H1 (cell line): ENCODE results near the gene DMAC2. TPM values are rescaled to one million over a fixed set of nuclear protein-coding genes. Genes with fewer than 3 reads are reported as not detected.

ENCODE experiments used
- CTCF ChIA-PET: fragments of 300-600 bp; sonication (Branson Sonifier 250); formaldehyde crosslinking; loops from one replicate; lab custom pipeline; 2021; ENCODE audit not compliant: partially characterized antibody; lab: Charles Lee
- POLR2A ChIA-PET: fragments of 300-600 bp; sonication (Branson Sonifier 250); formaldehyde crosslinking; loops from one replicate; lab custom pipeline; 2021; ENCODE audit warnings: inconsistent platforms; ENCODE audit not compliant: partially characterized antibody; lab: Charles Lee
- DNase-seq, 2 experiments: peaks; one replicate each; pipeline versions ENCODE4 v3.0.0 to v3.0.0-alpha.2; 2010 to 2022; ENCODE audit warnings: low spot score in 2 of 2, low read depth in 1 of 2, mixed read lengths in 1 of 2
- FAIRE-seq: peaks from 2 replicates; lab custom pipeline; 2011; peaks lifted over from hg19 to GRCh38; lab: Jason Lieb, UNC
- H2AFZ ChIP-seq: 2 replicates; pipeline ENCODE4 v1.8.1; 2012; ENCODE audit warnings: low read length, inconsistent platforms
- H2AK5ac ChIP-seq: 2 replicates; pipeline ENCODE4 v1.6.1; 2013; ENCODE audit warnings: low read depth, low read length
- H2BK120ac ChIP-seq: replicated peaks from 2 replicates; pipeline ENCODE3; 2013; ENCODE audit warnings: low read depth, low read length, inconsistent platforms
- H2BK12ac ChIP-seq: 2 replicates; pipeline ENCODE4 v1.6.1; 2013; ENCODE audit warnings: low read depth, low read length
- H2BK15ac ChIP-seq: 2 replicates; pipeline ENCODE4 v1.6.1; 2013; ENCODE audit warnings: low read length
- H2BK20ac ChIP-seq: 2 replicates; pipeline ENCODE4 v1.6.1; 2013; ENCODE audit warnings: low read length
- H2BK5ac ChIP-seq: 2 replicates; pipeline ENCODE4 v1.6.1; 2013; ENCODE audit warnings: low read depth, low read length
- H3K14ac ChIP-seq: 2 replicates; pipeline ENCODE4 v1.6.1; 2013; ENCODE audit warnings: inconsistent platforms; ENCODE audit not compliant: insufficient read length
- H3K18ac ChIP-seq: 2 replicates; pipeline ENCODE4 v1.6.1; 2013; ENCODE audit warnings: low read length; ENCODE audit errors: extremely low read depth
- H3K23ac ChIP-seq: 2 replicates; pipeline ENCODE4 v1.6.1; 2013; ENCODE audit warnings: inconsistent platforms; ENCODE audit not compliant: insufficient read length
- H3K23me2 ChIP-seq: 2 replicates; pipeline ENCODE4 v1.6.1; 2013; ENCODE audit warnings: low read depth, low read length
- H3K27ac ChIP-seq: 2 replicates; pipeline ENCODE4 v1.6.1; 2011; ENCODE audit warnings: low read depth, low read length, inconsistent platforms
- H3K27me3 ChIP-seq, 4 experiments: replicated peaks in 1 of 4; 1 replicate in 1 of 4; 2 replicates in 3 of 4; pipeline versions ENCODE4 v1.6.1 to v1.8.1; 2011 to 2013; ENCODE audit warnings: low read length in 3 of 4, mild to moderate bottlenecking in 3 of 4, inconsistent platforms in 2 of 4, mixed read lengths in 2 of 4, moderate library complexity in 1 of 4; ENCODE audit not compliant: control insufficient read depth in 3 of 4, insufficient read depth in 3 of 4; ENCODE audit errors: extremely low read depth in 1 of 4
- H3K36me3 ChIP-seq, 4 experiments: 2 replicates each; pipeline versions ENCODE4 v1.6.1 to v1.8.1; 2011 to 2013; ENCODE audit warnings: mild to moderate bottlenecking in 4 of 4, low read length in 3 of 4, moderate library complexity in 2 of 4, control low read depth in 1 of 4, inconsistent platforms in 1 of 4; ENCODE audit not compliant: insufficient read depth in 4 of 4, control insufficient read depth in 2 of 4
- H3K4ac ChIP-seq: replicated peaks from 2 replicates; pipeline ENCODE3; 2013; ENCODE audit warnings: low read length, low read depth, mixed read lengths, inconsistent platforms; ENCODE audit not compliant: insufficient read length
- H3K4me1 ChIP-seq, 4 experiments: replicated peaks in 1 of 4; 1 replicate in 1 of 4; 2 replicates in 3 of 4; pipeline versions ENCODE4 v1.6.1 to v1.8.1; 2011 to 2013; ENCODE audit warnings: low read length in 3 of 4, inconsistent platforms in 2 of 4, mixed read lengths in 1 of 4; ENCODE audit not compliant: insufficient read depth in 4 of 4, control insufficient read depth in 3 of 4
- H3K4me2 ChIP-seq, 2 experiments: 2 replicates each; pipeline versions ENCODE4 v1.6.1 to v1.8.1; 2011 to 2013; ENCODE audit warnings: low read depth in 2 of 2, low read length in 2 of 2, control low read depth in 1 of 2, inconsistent platforms in 1 of 2, mild to moderate bottlenecking in 1 of 2; ENCODE audit not compliant: insufficient read depth in 1 of 2
- H3K4me3 ChIP-seq, 4 experiments: fragments of 200-600, 300-600 bp in 1 of 4; sonication (generic), shearing (Covaris generic), sonication (Bioruptor Twin) in 1 of 4; 2 replicates each; pipeline versions ENCODE4 v1.5.1 to v1.8.1; 2011 to 2016; ENCODE audit warnings: low read length in 4 of 4, low read depth in 3 of 4, control low read depth in 2 of 4, inconsistent platforms in 2 of 4, mild to moderate bottlenecking in 2 of 4, mixed read lengths in 1 of 4, moderate library complexity in 1 of 4; ENCODE audit not compliant: insufficient read depth in 2 of 4; ENCODE audit errors: extremely low read depth in 1 of 4
- H3K56ac ChIP-seq: replicated peaks from 2 replicates; pipeline ENCODE3; 2013; ENCODE audit warnings: low read depth, mild to moderate bottlenecking, mixed read lengths, low read length, inconsistent platforms; ENCODE audit not compliant: insufficient read length
- H3K79me1 ChIP-seq: 2 replicates; pipeline ENCODE4 v1.6.1; 2013; ENCODE audit warnings: low read depth, low read length, control low read depth
- H3K79me2 ChIP-seq, 2 experiments: 2 replicates each; pipeline versions ENCODE4 v1.6.1 to v1.8.1; 2012 to 2013; ENCODE audit warnings: low read length in 2 of 2, mild to moderate bottlenecking in 2 of 2, inconsistent platforms in 1 of 2; ENCODE audit not compliant: insufficient read depth in 2 of 2, control insufficient read depth in 1 of 2
- H3K9ac ChIP-seq, 4 experiments: replicated peaks in 1 of 4; 1 replicate in 1 of 4; 2 replicates in 3 of 4; pipeline versions ENCODE4 v1.6.1 to v1.8.1; 2011 to 2013; ENCODE audit warnings: low read depth in 3 of 4, low read length in 3 of 4, control low read depth in 2 of 4, mild to moderate bottlenecking in 2 of 4, moderate library complexity in 2 of 4, inconsistent platforms in 1 of 4; ENCODE audit errors: extremely low read depth in 1 of 4
- H3K9me3 ChIP-seq, 2 experiments: 2 replicates each; pipeline versions ENCODE4 v1.6.1 to v1.8.1; 2012 to 2013; ENCODE audit warnings: mild to moderate bottlenecking in 2 of 2, moderate library complexity in 2 of 2, control low read depth in 1 of 2, inconsistent platforms in 1 of 2, low read depth in 1 of 2, low read length in 1 of 2, mixed read lengths in 1 of 2; ENCODE audit not compliant: insufficient read depth in 2 of 2
- H4K20me1 ChIP-seq, 2 experiments: replicated peaks in 1 of 2; 2 replicates each; pipeline versions ENCODE3 to v1.8.1; 2011 to 2013; ENCODE audit warnings: inconsistent platforms in 2 of 2, low read length in 2 of 2, mild to moderate bottlenecking in 1 of 2; ENCODE audit not compliant: insufficient read depth in 2 of 2, control insufficient read depth in 1 of 2
- H4K5ac ChIP-seq: 2 replicates; pipeline ENCODE4 v1.6.1; 2013; ENCODE audit warnings: low read length, low read depth, mixed read lengths, inconsistent platforms; ENCODE audit not compliant: insufficient read length
- H4K8ac ChIP-seq: 2 replicates; pipeline ENCODE4 v1.8.0; 2013; ENCODE audit warnings: mild to moderate bottlenecking, moderate library complexity, low read length, inconsistent platforms; ENCODE audit not compliant: insufficient read depth; ENCODE audit errors: extremely low read depth
- H4K91ac ChIP-seq: replicated peaks from 2 replicates; pipeline ENCODE3; 2013; ENCODE audit warnings: low read length, mixed read lengths, inconsistent platforms; ENCODE audit not compliant: insufficient read length
- POLR2AphosphoS5 ChIP-seq: IDR thresholded peaks from 2 replicates; pipeline ENCODE4 v1.6.1; 2011; ENCODE audit warnings: low read depth, low read length
- YY1 ChIP-seq: IDR thresholded peaks from 2 replicates; pipeline ENCODE4 v1.6.1; 2011; ENCODE audit warnings: low read depth, mild to moderate bottlenecking, low read length
- WGBS, 2 experiments: shearing (Covaris generic) in 1 of 2; methylation state at CpG; one replicate each; pipeline versions ENCODE4 v1.1.6 to v1.1.7; 2013 to 2015; ENCODE audit warnings: low lambda C conversion rate in 2 of 2, mixed read lengths in 2 of 2, inconsistent platforms in 1 of 2, low coverage in 1 of 2, missing lambda C conversion rate in 1 of 2; ENCODE audit not compliant: insufficient replicate concordance in 2 of 2, insufficient coverage in 1 of 2, insufficient read length in 1 of 2; ENCODE audit errors: extremely low coverage in 1 of 2, missing lambda C conversion rate in 1 of 2; 5-methylcytosine and 5-hydroxymethylcytosine counted together
- polyA plus RNA-seq, 7 experiments: library from polyadenylated mRNA; depleted of rRNA in 3 of 7; stranded (reverse) in 5 of 7; unstranded in 2 of 7; fragments of >200 nt in 5 of 7; fragments of 200-250 nt in 2 of 7; gene quantifications; 1 replicate in 5 of 7; 2 replicates in 1 of 7; 4 replicates in 1 of 7; pipeline versions ENCODE4 v1.2.1 to v1.2.3, GENCODE V29; 2011 to 2013; ENCODE audit warnings: missing spikeins in 2 of 7, mixed read lengths in 2 of 7
- total RNA-seq: library from RNA; stranded (reverse); fragmentation: NEBNext Ultra II Directional; extraction: Animal tissue kit (Norgen Biotek cat#: 25700); gene quantifications from 2 replicates; pipeline ENCODE4 v1.2.1, GENCODE V29; 2021

The DMAC2 gene
- total and polyA plus RNA-seq, 2 of the 8 experiments (the other 6 are each of a cell fraction or from before 2014, with no cell fraction given) = 86.8 to 170 TPM

DNA sequence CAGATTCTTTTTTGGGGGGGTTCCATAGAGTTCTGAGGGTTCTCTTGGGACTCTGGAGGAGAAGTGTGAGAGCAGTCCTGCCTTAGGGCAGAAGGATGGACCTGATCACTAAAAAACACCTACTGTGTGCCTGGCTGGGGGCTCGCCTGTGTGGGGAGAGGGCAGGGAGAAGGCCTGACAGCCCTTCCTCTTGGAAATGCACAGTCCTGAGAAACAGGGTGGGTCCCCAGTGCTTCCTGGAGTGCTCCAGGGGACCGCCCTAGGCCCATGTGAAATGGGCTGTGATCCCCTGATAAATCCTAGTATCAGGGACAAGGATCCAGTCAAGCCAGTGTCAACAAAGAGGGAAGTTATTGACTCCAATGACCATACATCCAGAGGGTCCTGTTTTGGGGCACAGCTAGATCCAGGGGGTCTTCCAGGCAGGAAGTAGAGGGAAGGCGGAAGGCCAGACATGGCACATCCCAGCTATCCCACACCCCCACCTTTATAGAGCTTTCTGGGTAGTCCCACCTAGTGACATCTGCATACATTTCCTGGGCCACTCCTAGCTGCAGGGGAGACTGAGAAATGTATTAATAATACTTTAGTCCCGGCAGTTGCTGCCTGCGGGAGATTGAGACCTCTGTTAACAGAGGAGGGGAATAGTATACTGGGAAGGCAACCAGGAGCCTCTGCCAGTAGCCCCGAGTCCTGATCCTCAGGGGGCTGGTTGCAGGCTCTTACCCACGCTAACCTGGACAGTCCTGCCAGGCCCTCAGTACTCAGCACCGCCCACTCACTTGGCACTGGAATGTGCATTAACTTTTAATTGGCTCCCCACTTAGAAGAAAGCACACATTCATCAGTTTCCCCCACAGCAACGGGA lies 28.4 kb downstream of the DMAC2 start:
- 69% methylated on average over 9 of the region's 9 CpGs; no CpG with 5 or more reads in 1 of the 2 experiments for WGBS, 2 experiments
- no peak for TF ChIP-seq YY1
- no peak for TF ChIP-seq POLR2AphosphoS5

More for the DNA sequence above, 28.4 kb downstream of the DMAC2 start:
- Histone ChIP-seq H2AFZ (no peak overlapping the region), H2BK120ac (no peak overlapping the region), H3K4me3 (no peak overlapping the region), H2AK5ac (no peak overlapping the region), H3K18ac (no peak overlapping the region), H4K91ac (no peak overlapping the region), H4K8ac (no peak overlapping the region), H2BK15ac (no peak overlapping the region), H3K4ac (no peak overlapping the region), H3K27me3 (no peaks in the 10 kb centered on the region; a peak in 1 of 7 replicates), H3K56ac (no peak overlapping the region), H3K79me1 (no peaks in the 10 kb centered on the region), H3K36me3 (peaks cover 2 to 9% (median 4%) of the 10 kb centered on the region in 4 experiments; a peak in 4 of 8 replicates), H3K4me1 (peaks cover 0 to 5% (median 1%) of the 10 kb centered on the region in 4 experiments; a peak in 5 of 7 replicates), H3K23me2 (no peaks in the 10 kb centered on the region), H2BK20ac (no peak overlapping the region), H3K9ac (no peak overlapping the region), H3K4me2 (no peak overlapping the region), H3K14ac (no peak overlapping the region), H3K9me3 (no peaks in the 10 kb centered on the region), H3K27ac (no peak overlapping the region), H2BK12ac (no peak overlapping the region), H3K23ac (no peak overlapping the region), H2BK5ac (no peak overlapping the region), H3K79me2 (no peaks in the 10 kb centered on the region), H4K20me1 (peaks cover 0 to 5% of the 10 kb centered on the region in 2 experiments), H4K5ac (no peak overlapping the region)
- DNase-seq (no peak), FAIRE-seq (no peak)
- ChIA-PET POLR2A (interaction anchor here (1.6 kb wide), 1 partner anchor 17 kb away, joined by 5 read pairs; no protein-coding TSS in a partner anchor), CTCF (no interaction called here)
